SK-N-SH (cell line): Measurements from ENCODE around the gene FIGN. TPM values are rescaled to one million over a fixed set of nuclear protein-coding genes. Genes with fewer than 3 reads are reported as not detected.

Experiments
- CTCF ChIA-PET: fragments of 300-600, 350-600 bp; formaldehyde crosslinking; extraction: SDS; loops from one replicate; lab custom pipeline; 2021; lab: Yijun Ruan, JAX
- POLR2A ChIA-PET: fragments of 350-600 bp; sonication (Branson Sonifier 250); formaldehyde crosslinking; extraction: SDS; loops from one replicate; lab custom pipeline; 2020; ENCODE audit warnings: antibody characterized with exemption, inconsistent platforms; lab: Yijun Ruan, JAX
- DNase-seq: peaks from one replicate; pipeline ENCODE4 v3.0.0; 2012
- H2AFZ ChIP-seq: fragments of 200-600 bp; sonication (generic); 2 replicates; pipeline ENCODE4 v1.8.1; 2016; ENCODE audit warnings: antibody characterized with exemption, mild to moderate bottlenecking, low read depth
- H3F3A ChIP-seq: fragments of 200-600 bp; sonication (generic); replicated peaks from 2 replicates; pipeline ENCODE3; 2016; ENCODE audit warnings: antibody characterized with exemption, mild to moderate bottlenecking; ENCODE audit not compliant: insufficient read depth
- H3K27ac ChIP-seq, 2 experiments: fragments of 200-500 bp in 1 of 2; fragments of 200-600 bp in 1 of 2; sonication (Bioruptor generic) in 1 of 2; sonication (generic), shearing (Covaris generic) in 1 of 2; 2 replicates each; pipeline versions ENCODE4 v1.5.1 to v1.6.1; 2014 to 2016; ENCODE audit warnings: low read depth in 2 of 2, inconsistent platforms in 1 of 2, low read length in 1 of 2, mild to moderate bottlenecking in 1 of 2, mixed read lengths in 1 of 2
- H3K27me3 ChIP-seq: fragments of 200-600 bp; sonication (generic), shearing (Covaris generic); 2 replicates; pipeline ENCODE4 v1.6.1; 2016; ENCODE audit warnings: mixed run types; ENCODE audit not compliant: insufficient read depth
- H3K36me3 ChIP-seq, 2 experiments: fragments of 200-500 bp in 1 of 2; fragments of 200-600 bp in 1 of 2; sonication (Bioruptor generic) in 1 of 2; sonication (generic) in 1 of 2; replicated peaks in 1 of 2; 2 replicates each; pipeline versions ENCODE3 to v1.5.1; 2014 to 2016; ENCODE audit warnings: low read length in 1 of 2, mild to moderate bottlenecking in 1 of 2; ENCODE audit not compliant: insufficient read depth in 2 of 2, control insufficient read depth in 1 of 2
- H3K4me1 ChIP-seq, 2 experiments: fragments of 200-500 bp in 1 of 2; fragments of 200-600 bp in 1 of 2; sonication (Bioruptor generic) in 1 of 2; sonication (generic), shearing (Covaris generic) in 1 of 2; 2 replicates each; pipeline versions ENCODE4 v1.5.1 to v1.6.1; 2014 to 2016; ENCODE audit warnings: low read depth in 1 of 2, low read length in 1 of 2, mixed run types in 1 of 2; ENCODE audit not compliant: insufficient read depth in 2 of 2, control insufficient read depth in 1 of 2
- H3K4me2 ChIP-seq: fragments of 200-600 bp; sonication (generic), shearing (Covaris generic); 2 replicates; pipeline ENCODE4 v1.6.1; 2017; ENCODE audit warnings: mixed run types
- H3K4me3 ChIP-seq, 2 experiments: fragments of 200-500 bp in 1 of 2; fragments of 200-600 bp in 1 of 2; sonication (Bioruptor generic) in 1 of 2; sonication (generic), shearing (Covaris generic) in 1 of 2; 2 replicates each; pipeline versions ENCODE4 v1.5.1 to v1.8.1; 2014 to 2016; ENCODE audit warnings: low read depth in 2 of 2, inconsistent platforms in 1 of 2, low read length in 1 of 2, mild to moderate bottlenecking in 1 of 2, mixed read lengths in 1 of 2, moderate library complexity in 1 of 2
- H3K79me2 ChIP-seq: fragments of 200-600 bp; sonication (generic); 2 replicates; pipeline ENCODE4 v1.8.1; 2017; ENCODE audit warnings: mild to moderate bottlenecking; ENCODE audit not compliant: insufficient read depth
- H3K9ac ChIP-seq: fragments of 200-600 bp; sonication (generic); 2 replicates; pipeline ENCODE4 v1.6.1; 2017; ENCODE audit warnings: mixed run types
- H3K9me2 ChIP-seq: fragments of 200-600 bp; sonication (generic); 2 replicates; pipeline ENCODE4 v1.6.1; 2017; ENCODE audit warnings: mixed run types
- H3K9me3 ChIP-seq: fragments of 200-600 bp; sonication (generic); 2 replicates; pipeline ENCODE4 v1.6.1; 2017; ENCODE audit warnings: mixed run types, mild to moderate bottlenecking, moderate library complexity
- H4K20me1 ChIP-seq: fragments of 200-600 bp; sonication (generic); 2 replicates; pipeline ENCODE4 v1.6.1; 2017; ENCODE audit warnings: mild to moderate bottlenecking, mixed run types; ENCODE audit not compliant: insufficient read depth
- CTCF ChIP-seq: fragments of 200-600 bp; sonication (generic); IDR thresholded peaks from 2 replicates; pipeline ENCODE4 v1.6.1; 2017; ENCODE audit warnings: antibody characterized with exemption, mild to moderate bottlenecking, moderate library complexity
- EP300 ChIP-seq, 2 experiments: IDR thresholded peaks; 2 replicates each; pipeline versions ENCODE4 v1.4.0 to v1.6.1; 2012; ENCODE audit warnings: borderline replicate concordance in 1 of 2, low read depth in 1 of 2, low read length in 1 of 2
- FOXM1 ChIP-seq: IDR thresholded peaks from 2 replicates; pipeline ENCODE4 v1.4.0; 2012; ENCODE audit warnings: low read depth, mild to moderate bottlenecking
- GABPA ChIP-seq: IDR thresholded peaks from 2 replicates; pipeline ENCODE4 v1.4.0; 2012; ENCODE audit warnings: low read depth, mild to moderate bottlenecking
- IRF3 ChIP-seq: fragments of 150-350 bp; IDR thresholded peaks from 2 replicates; pipeline ENCODE4 v1.6.1; 2016; ENCODE audit warnings: mild to moderate bottlenecking, low read depth, low read length
- NFIC ChIP-seq: IDR thresholded peaks from 2 replicates; pipeline ENCODE4 v1.4.0; 2012; ENCODE audit warnings: borderline replicate concordance
- POLR2AphosphoS5 ChIP-seq: IDR thresholded peaks from 2 replicates; pipeline ENCODE4 v1.6.1; 2012; ENCODE audit warnings: low read depth, low read length
- RAD21 ChIP-seq: IDR thresholded peaks from 2 replicates; pipeline ENCODE4 v1.6.1; 2012; ENCODE audit warnings: mild to moderate bottlenecking, low read length
- RCOR1 ChIP-seq: fragments of 150-350 bp; IDR thresholded peaks from 2 replicates; pipeline ENCODE4 v1.6.1; 2017; ENCODE audit warnings: antibody characterized with exemption, low read length
- RXRA ChIP-seq: IDR thresholded peaks from 2 replicates; pipeline ENCODE4 v1.4.0; 2012; ENCODE audit warnings: low read depth, mild to moderate bottlenecking, borderline replicate concordance
- SIN3A ChIP-seq: IDR thresholded peaks from 2 replicates; pipeline ENCODE4 v1.6.1; 2012; ENCODE audit warnings: low read depth, mild to moderate bottlenecking, low read length, moderate library complexity, borderline replicate concordance
- SMC3 ChIP-seq: IDR thresholded peaks from 2 replicates; pipeline ENCODE4 v1.6.1; 2012; ENCODE audit warnings: low read depth, low read length, improper control_type of control experiment
- TCF12 ChIP-seq: IDR thresholded peaks from 2 replicates; pipeline ENCODE4 v1.4.0; 2012
- TEAD4 ChIP-seq: IDR thresholded peaks from 2 replicates; pipeline ENCODE4 v1.4.0; 2012; ENCODE audit warnings: mild to moderate bottlenecking, borderline replicate concordance; ENCODE audit not compliant: insufficient read depth
- USF1 ChIP-seq: IDR thresholded peaks from 2 replicates; pipeline ENCODE4 v1.4.0; 2012; ENCODE audit warnings: low read depth, borderline replicate concordance
- ZBTB33 ChIP-seq: IDR thresholded peaks from 2 replicates; pipeline ENCODE4 v1.4.0; 2012; ENCODE audit warnings: low read depth, borderline replicate concordance
- WGBS: methylation state at CpG from one replicate; pipeline ENCODE4 v1.1.6; 2017; ENCODE audit warnings: low lambda C conversion rate; 5-methylcytosine and 5-hydroxymethylcytosine counted together
- polyA plus RNA-seq, 3 experiments: library from polyadenylated mRNA; depleted of rRNA; stranded (reverse); fragments of >200 nt; gene quantifications; 2 replicates each; pipeline ENCODE4 v1.2.3, GENCODE V29; 2012
- TF ChIP-seq, protein P1 (sequence below): IDR thresholded peaks from 2 replicates; pipeline ENCODE4 v1.6.1; 2012; ENCODE audit warnings: mild to moderate bottlenecking, low read depth, low read length, moderate library complexity

FIGN gene
- polyA plus RNA-seq, 1 of the 3 experiments (the other 2 are of a cell fraction): 0.74 TPM

GRCh38 chr2:163709270-163709669 lies 26.5 kb downstream of the FIGN start:
- no peak for DNase-seq
- no peaks in the 10 kb centered on the region for H3F3A ChIP-seq
- peaks cover 0 to 17% of the 10 kb centered on the region in 2 experiments; a peak in 2 of 4 replicates for H3K4me1 ChIP-seq
- no peaks in the 10 kb centered on the region for H3K27me3 ChIP-seq
- H4K20me1 ChIP-seq: no peaks in the 10 kb centered on the region
- 93% methylated on average over 2 of the region's 2 CpGs for WGBS
- H3K9me2 ChIP-seq: no peaks in the 10 kb centered on the region
- H3K9me3 ChIP-seq: no peaks in the 10 kb centered on the region
- H2AFZ ChIP-seq: no peak overlapping the region
- ChIA-PET CTCF (no interaction called here), POLR2A (no interaction called here)
- H3K27ac ChIP-seq: no peak overlapping the region
- H3K36me3 ChIP-seq: no peaks in the 10 kb centered on the region
- H3K4me2 ChIP-seq: no peak overlapping the region
- no peak overlapping the region for H3K9ac ChIP-seq
- H3K4me3 ChIP-seq: no peak overlapping the region
- H3K79me2 ChIP-seq: no peaks in the 10 kb centered on the region
- TF ChIP-seq SMC3: no peak
- TF ChIP-seq NFIC: no peak
- no peak for TF ChIP-seq GABPA
- no peak for TF ChIP-seq ZBTB33
- TF ChIP-seq POLR2AphosphoS5: no peak
- TF ChIP-seq RAD21: no peak
- TF ChIP-seq SIN3A: no peak
- no peak for TF ChIP-seq USF1
- no peak for TF ChIP-seq RXRA
- no peak for TF ChIP-seq RCOR1
- no peak for TF ChIP-seq IRF3
- TF ChIP-seq CTCF: no peak
- no peak for TF ChIP-seq FOXM1
- TF ChIP-seq, protein P1, sequence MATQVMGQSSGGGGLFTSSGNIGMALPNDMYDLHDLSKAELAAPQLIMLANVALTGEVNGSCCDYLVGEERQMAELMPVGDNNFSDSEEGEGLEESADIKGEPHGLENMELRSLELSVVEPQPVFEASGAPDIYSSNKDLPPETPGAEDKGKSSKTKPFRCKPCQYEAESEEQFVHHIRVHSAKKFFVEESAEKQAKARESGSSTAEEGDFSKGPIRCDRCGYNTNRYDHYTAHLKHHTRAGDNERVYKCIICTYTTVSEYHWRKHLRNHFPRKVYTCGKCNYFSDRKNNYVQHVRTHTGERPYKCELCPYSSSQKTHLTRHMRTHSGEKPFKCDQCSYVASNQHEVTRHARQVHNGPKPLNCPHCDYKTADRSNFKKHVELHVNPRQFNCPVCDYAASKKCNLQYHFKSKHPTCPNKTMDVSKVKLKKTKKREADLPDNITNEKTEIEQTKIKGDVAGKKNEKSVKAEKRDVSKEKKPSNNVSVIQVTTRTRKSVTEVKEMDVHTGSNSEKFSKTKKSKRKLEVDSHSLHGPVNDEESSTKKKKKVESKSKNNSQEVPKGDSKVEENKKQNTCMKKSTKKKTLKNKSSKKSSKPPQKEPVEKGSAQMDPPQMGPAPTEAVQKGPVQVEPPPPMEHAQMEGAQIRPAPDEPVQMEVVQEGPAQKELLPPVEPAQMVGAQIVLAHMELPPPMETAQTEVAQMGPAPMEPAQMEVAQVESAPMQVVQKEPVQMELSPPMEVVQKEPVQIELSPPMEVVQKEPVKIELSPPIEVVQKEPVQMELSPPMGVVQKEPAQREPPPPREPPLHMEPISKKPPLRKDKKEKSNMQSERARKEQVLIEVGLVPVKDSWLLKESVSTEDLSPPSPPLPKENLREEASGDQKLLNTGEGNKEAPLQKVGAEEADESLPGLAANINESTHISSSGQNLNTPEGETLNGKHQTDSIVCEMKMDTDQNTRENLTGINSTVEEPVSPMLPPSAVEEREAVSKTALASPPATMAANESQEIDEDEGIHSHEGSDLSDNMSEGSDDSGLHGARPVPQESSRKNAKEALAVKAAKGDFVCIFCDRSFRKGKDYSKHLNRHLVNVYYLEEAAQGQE: no peak
- TF ChIP-seq TCF12: no peak
- TF ChIP-seq TEAD4: no peak
- TF ChIP-seq EP300 (IDR thresholded peaks at IDR 0.05; ENCODE audit: borderline replicate concordance in 1 of 2, low read depth in 1 of 2, low read length in 1 of 2): no peak
